Measurements from ENCODE around the gene SLC2A1. TPM values are rescaled to one million over a fixed set of nuclear protein-coding genes. Genes with fewer than 3 reads are reported as not detected.

SLC2A1 gene
- total and polyA plus RNA-seq, 9 of the 15 experiments (the other 6 are each of a cell fraction or from before 2014, with no cell fraction given), result 12.6 to 153 (median 48.0) TPM

DNA sequence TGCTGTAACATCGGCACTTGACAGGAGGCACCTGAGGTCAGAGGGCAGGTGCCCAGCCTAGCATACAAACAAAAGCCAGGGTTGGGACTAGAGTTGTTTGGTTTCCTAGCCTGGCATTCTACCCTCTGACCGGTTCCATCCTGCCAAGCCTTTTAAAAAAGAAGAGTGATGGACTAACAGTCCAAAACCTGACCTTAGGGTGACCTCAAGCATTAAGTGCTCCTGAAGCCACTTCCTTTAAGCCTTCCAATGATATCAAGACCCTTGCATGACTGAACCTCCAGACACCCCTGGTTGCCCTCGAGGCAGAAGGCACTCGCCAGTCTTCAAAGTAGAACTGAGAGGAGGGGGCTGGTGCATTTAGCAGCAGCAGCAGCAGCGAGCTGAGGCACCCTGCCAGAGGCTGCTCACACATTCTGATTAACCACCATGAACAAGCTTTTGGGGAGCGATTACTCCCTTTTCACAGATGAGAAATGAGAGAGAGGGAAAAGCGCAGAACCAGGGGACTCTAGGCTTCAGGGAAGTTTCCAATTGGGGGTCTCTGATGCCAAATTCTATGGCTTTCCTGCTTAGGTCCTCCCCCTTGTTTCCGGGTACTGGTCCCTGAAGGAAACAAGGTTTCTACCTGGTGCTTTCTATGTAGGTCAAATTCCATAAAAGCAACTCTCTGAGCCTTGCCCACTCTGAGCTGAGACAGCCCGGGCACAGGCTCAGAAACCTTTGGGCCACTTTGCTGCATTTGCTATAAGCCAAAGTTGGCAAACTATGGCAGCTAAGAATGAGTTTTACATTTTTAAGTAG lies 9.2 kb downstream of the SLC2A1 start (continued):
- TF ChIP-seq ZNF592 (IDR thresholded peaks at IDR 0.05), result peak; percentile 75
- no peak for TF ChIP-seq ZNF586 (CRISPR knock-in tag; conservative IDR thresholded peaks at IDR 0.05)
- peak; percentile 51 for TF ChIP-seq NEUROD1 (IDR thresholded peaks at IDR 0.05; ENCODE audit: borderline replicate concordance, low read depth, low read length, partially characterized antibody)
- peak; percentile 90 for TF ChIP-seq NCOR1 (IDR thresholded peaks at IDR 0.05)
- peak; percentile 55; the same call in 1 of the 2 replicates for TF ChIP-seq L3MBTL2 (IDR thresholded peaks at IDR 0.05)
- peak; percentile 40; the same call in 1 of the 2 replicates for TF ChIP-seq CREB1 (IDR thresholded peaks at IDR 0.05)
- no peak for TF ChIP-seq CREB1 (CRISPR knock-in tag; IDR thresholded peaks at IDR 0.05)
- 0 out of 2 replicates have a peak, but pooled peaks have one; percentile 38 for TF ChIP-seq TEAD2 (tag; IDR thresholded peaks at IDR 0.05)
- TF ChIP-seq SLC30A9 (CRISPR knock-in tag; IDR thresholded peaks at IDR 0.05), result no peak
